Measurements from ENCODE around the gene CAMK4. TPM values are rescaled to one million over a fixed set of nuclear protein-coding genes. Genes with fewer than 3 reads are reported as not detected.

Gene CAMK4
- total and polyA plus RNA-seq, 2 of the 8 experiments (the other 6 are each of a cell fraction or from before 2014, with no cell fraction given), result 1.8 to 8.3 TPM

DNA sequence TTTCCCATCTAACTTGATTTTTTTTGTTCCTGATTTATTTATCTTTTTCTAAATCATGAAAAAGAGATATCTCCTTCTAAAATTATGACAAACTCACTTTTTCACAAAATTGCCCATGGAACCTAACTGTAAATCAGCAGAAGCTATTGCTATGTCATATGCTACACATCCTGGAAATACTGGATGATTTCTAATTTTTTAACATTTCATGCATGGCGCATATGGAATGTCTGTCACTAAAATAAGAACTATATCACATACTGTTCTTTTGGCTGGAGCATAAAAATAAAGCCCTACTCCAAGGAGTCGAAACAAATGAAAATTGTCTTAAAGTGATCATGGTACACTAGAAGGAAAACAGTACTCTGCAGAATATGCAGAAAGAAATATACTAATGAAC lies 60.6 kb downstream of the CAMK4 start:
- Histone ChIP-seq H3K56ac (replicated peaks; ENCODE audit: insufficient read length, low read depth, low read length) (no peak overlapping the region), H2BK20ac (ENCODE audit: low read length) (no peak overlapping the region), H2BK120ac (replicated peaks; ENCODE audit: low read depth, low read length) (no peak overlapping the region), H3K79me1 (ENCODE audit: low read depth, low read length) (peaks cover under 1% of the 10 kb centered on the region), H3K14ac (ENCODE audit: insufficient read length) (no peak overlapping the region), H4K20me1 (replicated peaks in 1 of 2; ENCODE audit: control insufficient read depth in 1 of 2, insufficient read depth in 2 of 2, low read length in 2 of 2) (no peaks in the 10 kb centered on the region), H3K9me3 (ENCODE audit: insufficient read depth in 2 of 2, low read depth in 1 of 2, low read length in 1 of 2) (no peaks in the 10 kb centered on the region), H3K18ac (ENCODE audit: extremely low read depth, low read length) (no peak overlapping the region), H2BK5ac (ENCODE audit: low read depth, low read length) (no peak overlapping the region), H3K4me1 (replicated peaks in 1 of 4; ENCODE audit: control insufficient read depth in 3 of 4, insufficient read depth in 4 of 4, low read length in 3 of 4) (no peaks in the 10 kb centered on the region), H4K91ac (replicated peaks; ENCODE audit: insufficient read length, low read length) (no peak overlapping the region), H4K8ac (ENCODE audit: extremely low read depth, insufficient read depth, low read length) (no peak overlapping the region), H3K36me3 (ENCODE audit: control insufficient read depth in 2 of 4, insufficient read depth in 4 of 4, low read length in 3 of 4) (no peaks in the 10 kb centered on the region), H3K4me2 (ENCODE audit: insufficient read depth in 1 of 2, low read depth in 2 of 2, low read length in 2 of 2) (no peak overlapping the region), H3K4ac (replicated peaks; ENCODE audit: insufficient read length, low read depth, low read length) (no peak overlapping the region), H4K5ac (ENCODE audit: insufficient read length, low read depth, low read length) (no peak overlapping the region), H2BK12ac (ENCODE audit: low read depth, low read length) (no peak overlapping the region), H2BK15ac (ENCODE audit: low read length) (no peak overlapping the region), H3K27ac (ENCODE audit: low read depth, low read length) (no peak overlapping the region), H3K23ac (ENCODE audit: insufficient read length) (no peak overlapping the region), H2AFZ (ENCODE audit: low read length) (no peak overlapping the region), H3K4me3 (ENCODE audit: extremely low read depth in 1 of 4, insufficient read depth in 2 of 4, low read depth in 3 of 4, low read length in 4 of 4) (no peak overlapping the region), H2AK5ac (ENCODE audit: low read depth, low read length) (no peak overlapping the region), H3K79me2 (ENCODE audit: control insufficient read depth in 1 of 2, insufficient read depth in 2 of 2, low read length in 2 of 2) (no peaks in the 10 kb centered on the region), H3K9ac (replicated peaks in 1 of 4; ENCODE audit: extremely low read depth in 1 of 4, low read depth in 3 of 4, low read length in 3 of 4) (no peak overlapping the region), H3K23me2 (ENCODE audit: low read depth, low read length) (no peaks in the 10 kb centered on the region), H3K27me3 (replicated peaks in 1 of 4; ENCODE audit: control insufficient read depth in 3 of 4, extremely low read depth in 1 of 4, insufficient read depth in 3 of 4, low read length in 3 of 4) (no peaks in the 10 kb centered on the region)
- DNase-seq (ENCODE audit: low read depth in 1 of 2, low spot score in 2 of 2) (no peak), FAIRE-seq (no peak)
- CTCF ChIA-PET (ENCODE audit: partially characterized antibody), result interaction anchor here (3.1 to 11.4 kb wide), 2 partner anchors 126 to 177 kb away, joined by 12 to 163 read pairs; no protein-coding TSS in a partner anchor
- POLR2A ChIA-PET (ENCODE audit: partially characterized antibody), result no interaction called here
- 77% methylated on average over 2 of the region's 2 CpGs; no CpG with 5 or more reads in 1 of the 2 experiments for WGBS, 2 experiments (ENCODE audit: extremely low coverage in 1 of 2, insufficient coverage in 1 of 2, insufficient read length in 1 of 2, insufficient replicate concordance in 2 of 2, low coverage in 1 of 2, low lambda C conversion rate in 2 of 2, missing lambda C conversion rate in 1 of 2)
- no peak for TF ChIP-seq SUZ12 (IDR thresholded peaks at IDR 0.05; ENCODE audit: low read length)
- no peak for TF ChIP-seq SP4 (IDR thresholded peaks at IDR 0.05; ENCODE audit: low read length)
- TF ChIP-seq JUN (IDR thresholded peaks at IDR 0.05; ENCODE audit: low read depth, low read length), result no peak
- TF ChIP-seq GABPA (IDR thresholded peaks at IDR 0.05; ENCODE audit: borderline replicate concordance, insufficient read depth, low read length), result no peak
- no peak for TF ChIP-seq BACH1 (IDR thresholded peaks at IDR 0.05; ENCODE audit: low read length)
- no peak for TF ChIP-seq TCF12 (IDR thresholded peaks at IDR 0.05; ENCODE audit: low read depth, low read length)

All from H1 (cell line).